Common myeloid progenitor, CD34-positive (primary cell): ENCODE measurements around the gene CACNA2D2.

Experiments
- CTCF ChIA-PET: fragments of 350-600 bp; sonication (Branson Sonifier 250); formaldehyde crosslinking; loops from one replicate; lab custom pipeline; 2021; ENCODE audit warnings: antibody characterized with exemption; lab: Charles Lee
- POLR2A ChIA-PET: fragments of 350-600 bp; sonication (Branson Sonifier 250); formaldehyde crosslinking; loops from one replicate; lab custom pipeline; 2021; ENCODE audit warnings: antibody characterized with exemption; lab: Charles Lee
- DNase-seq, 3 donors: peaks; one replicate each; pipeline versions ENCODE4 v3.0.0 to v3.0.0-alpha.2; 2013
- H3K27ac ChIP-seq, 2 experiments: 1 replicate in 1 of 2; 2 replicates in 1 of 2; pipeline ENCODE4 v1.7.0; 2013; ENCODE audit warnings: inconsistent platforms in 2 of 2, low read length in 2 of 2, mild to moderate bottlenecking in 2 of 2, low read depth in 1 of 2, moderate library complexity in 1 of 2; ENCODE audit not compliant: severe bottlenecking in 2 of 2, insufficient read depth in 1 of 2, poor library complexity in 1 of 2
- H3K27me3 ChIP-seq, 5 experiments: replicated peaks in 2 of 5; 1 replicate in 3 of 5; 2 replicates in 2 of 5; pipeline versions ENCODE4 v1.6.1 to v1.7.0; 2013; ENCODE audit warnings: low read length in 4 of 5, mild to moderate bottlenecking in 2 of 5, moderate library complexity in 2 of 5, inconsistent platforms in 1 of 5; ENCODE audit not compliant: insufficient read depth in 5 of 5, control insufficient read depth in 4 of 5
- H3K36me3 ChIP-seq, 4 experiments: 1 replicate in 2 of 4; 2 replicates in 2 of 4; pipeline versions ENCODE4 v1.6.1 to v1.7.0; 2013; ENCODE audit warnings: low read length in 3 of 4, control low read depth in 1 of 4, mild to moderate bottlenecking in 1 of 4; ENCODE audit not compliant: control insufficient read depth in 4 of 4, insufficient read depth in 4 of 4
- H3K4me1 ChIP-seq, 4 experiments: 1 replicate in 3 of 4; 2 replicates in 1 of 4; pipeline versions ENCODE4 v1.6.1 to v1.7.1; 2013; ENCODE audit warnings: low read length in 3 of 4, mild to moderate bottlenecking in 3 of 4, control low read depth in 1 of 4, inconsistent platforms in 1 of 4, moderate library complexity in 1 of 4; ENCODE audit not compliant: control insufficient read depth in 4 of 4, insufficient read depth in 4 of 4; ENCODE audit errors: control extremely low read depth in 1 of 4
- H3K4me3 ChIP-seq, 7 experiments: 1 replicate in 4 of 7; 2 replicates in 3 of 7; pipeline versions ENCODE4 v1.5.1 to v1.7.0; 2013; ENCODE audit warnings: mild to moderate bottlenecking in 7 of 7, low read length in 6 of 7, moderate library complexity in 6 of 7, inconsistent platforms in 2 of 7, low read depth in 2 of 7, control low read depth in 1 of 7; ENCODE audit not compliant: insufficient read depth in 4 of 7, control insufficient read depth in 1 of 7; ENCODE audit errors: extremely low read depth in 1 of 7
- H3K9me3 ChIP-seq, 5 experiments: 1 replicate in 4 of 5; 2 replicates in 1 of 5; pipeline versions ENCODE4 v1.6.1 to v1.7.1; 2013; ENCODE audit warnings: low read length in 4 of 5, mild to moderate bottlenecking in 2 of 5, inconsistent platforms in 1 of 5, low read depth in 1 of 5, moderate library complexity in 1 of 5; ENCODE audit not compliant: control insufficient read depth in 4 of 5, insufficient read depth in 2 of 5; ENCODE audit errors: control extremely low read depth in 1 of 5
- WGBS: methylation state at CpG from one replicate; pipeline ENCODE4 v1.1.5; 2013; ENCODE audit not compliant: insufficient coverage; 5-methylcytosine and 5-hydroxymethylcytosine counted together

CACNA2D2 gene

DNA sequence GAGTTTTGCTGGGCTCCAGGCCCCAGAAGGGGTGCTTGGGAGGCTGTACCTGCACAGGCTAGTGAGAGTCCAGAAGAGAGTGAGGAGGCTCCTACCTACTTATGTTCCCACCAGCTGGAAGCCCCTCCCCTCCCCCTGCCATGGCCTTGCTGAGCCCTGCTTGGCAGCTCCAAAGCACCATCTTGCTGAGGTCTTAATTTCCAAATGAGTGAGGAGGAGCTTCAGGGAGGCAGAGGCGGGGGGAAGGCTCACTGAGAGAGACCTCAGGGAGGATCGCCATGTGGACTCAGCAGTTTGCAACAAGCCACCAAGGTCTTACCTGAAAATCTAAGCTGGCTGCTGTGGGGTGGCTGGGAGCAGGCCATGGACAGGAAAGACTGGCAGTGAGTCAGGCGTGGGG lies 8.7 kb upstream of the CACNA2D2 start:
- 100% methylated on average over 2 of the region's 3 CpGs for WGBS
- Histone ChIP-seq H3K4me1 (peaks cover 9 to 25% (median 21%) of the 10 kb centered on the region in 4 experiments), H3K4me3 (no peak overlapping the region), H3K27me3 (peaks cover 0 to 4% (median 0%) of the 10 kb centered on the region in 5 experiments), H3K27ac (no peak overlapping the region), H3K36me3 (no peaks in the 10 kb centered on the region), H3K9me3 (no peaks in the 10 kb centered on the region)
- no peak for DNase-seq
- ChIA-PET POLR2A (no interaction called here), CTCF (interaction anchor here (0.6 to 1.3 kb wide), 2 partner anchors 10 to 85 kb away, joined by 3 read pairs; no protein-coding TSS in a partner anchor)

DNA sequence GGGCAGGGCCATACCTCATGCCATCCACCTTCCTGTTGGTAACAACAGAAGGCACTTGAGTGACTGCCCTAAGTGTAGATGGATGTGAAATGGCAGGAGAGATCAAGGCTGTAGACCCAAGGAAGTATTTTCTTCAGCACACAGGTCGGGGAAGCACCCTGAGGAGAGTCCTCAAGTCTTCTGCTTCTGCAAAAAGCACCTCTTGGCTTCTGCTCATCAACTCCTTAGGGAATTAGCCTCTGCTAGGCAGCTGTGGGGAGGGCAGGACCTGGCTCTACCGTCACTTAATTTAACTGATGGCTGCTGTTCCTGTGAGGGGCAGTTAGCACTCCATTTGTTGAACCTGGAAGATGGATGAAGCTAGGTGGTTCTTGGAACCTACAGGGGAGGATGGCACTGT lies 6.9 kb upstream of the CACNA2D2 start:
- Histone ChIP-seq H3K9me3 (no peaks in the 10 kb centered on the region), H3K27ac (no peak overlapping the region), H3K27me3 (peaks cover 0 to 4% (median 0%) of the 10 kb centered on the region in 5 experiments), H3K36me3 (no peaks in the 10 kb centered on the region), H3K4me3 (no peak overlapping the region), H3K4me1 (peaks cover 4 to 10% (median 6%) of the 10 kb centered on the region in 4 experiments)
- DNase-seq = no peak
- WGBS = 94% methylated on average over 2 of the region's 2 CpGs
- CTCF ChIA-PET = interaction anchor here (0.8 to 1.1 kb wide), 2 partner anchors 12 to 32 kb away, joined by 3 read pairs; no protein-coding TSS in a partner anchor
- POLR2A ChIA-PET = no interaction called here

DNA sequence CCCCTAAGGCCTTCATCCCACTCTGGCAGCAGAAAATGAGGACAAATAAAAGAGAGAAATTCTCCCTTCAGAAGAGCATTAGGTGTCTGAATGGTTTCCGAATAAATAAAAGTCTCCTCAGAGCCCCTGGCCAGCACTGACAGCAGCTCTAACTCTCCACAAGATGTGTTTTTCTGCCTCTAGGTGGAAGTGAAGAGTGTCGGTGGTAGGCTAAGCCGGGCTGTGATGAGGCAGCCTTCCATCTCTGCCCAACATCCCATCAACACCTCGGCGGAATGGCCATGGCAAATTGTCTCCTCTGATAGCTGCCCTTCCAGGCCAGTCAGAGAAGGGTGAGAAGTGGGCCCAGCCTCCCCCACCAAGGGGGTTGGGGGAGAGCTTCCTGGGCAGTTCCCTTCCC lies 6.3 kb upstream of the CACNA2D2 start:
- DNase-seq = no peak
- H3K27ac ChIP-seq = no peak overlapping the region
- ChIA-PET CTCF (interaction anchor here (1.1 kb wide), 1 partner anchor 13 kb away, joined by 3 read pairs; no protein-coding TSS in a partner anchor), POLR2A (interaction anchor here (0.7 kb wide), 1 partner anchor 30 kb away, joined by 3 read pairs; no protein-coding TSS in a partner anchor)
- peaks cover 0 to 4% (median 0%) of the 10 kb centered on the region in 5 experiments for H3K27me3 ChIP-seq
- no peaks in the 10 kb centered on the region for H3K9me3 ChIP-seq
- 89% methylated on average over 3 of the region's 5 CpGs for WGBS
- H3K4me1 ChIP-seq = peaks cover 0 to 5% (median under 1%) of the 10 kb centered on the region in 4 experiments
- H3K4me3 ChIP-seq = no peak overlapping the region
- no peaks in the 10 kb centered on the region for H3K36me3 ChIP-seq

DNA sequence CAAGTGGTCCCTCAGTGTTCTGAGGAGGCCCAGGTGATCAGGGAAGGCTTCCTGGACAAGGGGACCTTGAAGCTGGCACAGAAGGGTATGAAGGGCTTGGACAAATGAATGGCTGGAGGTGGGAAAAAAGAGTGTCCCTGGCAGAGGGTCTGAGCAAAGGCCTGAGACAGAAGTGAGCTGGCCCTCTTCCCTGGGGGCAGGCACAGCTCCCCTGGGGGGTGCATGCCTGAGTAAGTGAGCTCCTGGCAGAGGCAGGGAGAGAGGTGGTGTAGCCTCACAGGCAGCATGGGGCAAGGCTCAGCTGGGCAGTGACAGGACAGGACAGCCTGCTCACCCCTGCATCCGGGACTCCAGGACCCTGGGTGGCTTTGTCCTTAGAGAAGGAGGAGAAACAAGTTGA lies 5.4 kb upstream of the CACNA2D2 start:
- H3K4me1 ChIP-seq = peaks cover 0 to 10% (median 5%) of the 10 kb centered on the region in 4 experiments
- H3K27me3 ChIP-seq = peaks cover 0 to 4% (median 0%) of the 10 kb centered on the region in 5 experiments
- POLR2A ChIA-PET = no interaction called here
- DNase-seq = no peak
- H3K9me3 ChIP-seq = no peaks in the 10 kb centered on the region
- no peaks in the 10 kb centered on the region for H3K36me3 ChIP-seq
- no peak overlapping the region for H3K27ac ChIP-seq
- no peak overlapping the region for H3K4me3 ChIP-seq
- CTCF ChIA-PET = interaction anchor here (0.9 to 1.4 kb wide), 3 partner anchors 9 to 122 kb away, joined by 3 to 5 read pairs (median 4); no protein-coding TSS in a partner anchor
- WGBS = no CpG with 5 or more reads among the region's 1 CpG

DNA sequence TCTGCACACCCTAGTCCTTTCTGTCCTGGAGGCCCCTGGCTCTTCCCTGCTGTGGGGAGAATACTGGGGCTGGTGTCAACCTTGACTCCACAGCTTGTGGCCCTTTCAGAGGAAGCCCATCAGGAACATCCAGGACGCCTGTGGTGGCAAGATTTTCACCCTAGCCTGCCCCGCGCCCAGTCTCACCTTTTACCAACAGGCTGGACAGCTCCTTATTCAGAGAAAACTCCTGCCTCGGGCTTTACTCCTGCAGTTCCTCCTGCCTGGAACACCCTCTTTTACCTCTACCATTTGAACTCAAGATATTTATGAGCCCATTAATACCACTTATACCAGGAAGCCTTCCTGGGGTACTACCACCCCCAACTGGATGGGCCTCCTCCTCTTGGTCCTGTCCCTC lies 2.7 kb upstream of the CACNA2D2 start:
- 100% methylated on average over 4 of the region's 4 CpGs for WGBS
- H3K27ac ChIP-seq = no peak overlapping the region
- peaks cover 0 to 18% (median 15%) of the 10 kb centered on the region in 5 experiments for H3K27me3 ChIP-seq
- H3K36me3 ChIP-seq = no peaks in the 10 kb centered on the region
- no peak for DNase-seq
- H3K4me1 ChIP-seq = peaks cover 0 to 24% (median 16%) of the 10 kb centered on the region in 4 experiments
- no peak overlapping the region for H3K4me3 ChIP-seq
- CTCF ChIA-PET = interaction anchor here (1.2 kb wide), 1 partner anchor 11 kb away, joined by 3 read pairs; no protein-coding TSS in a partner anchor
- POLR2A ChIA-PET = interaction anchor here (0.6 kb wide), 1 partner anchor 12 kb away, joined by 4 read pairs; no protein-coding TSS in a partner anchor
- H3K9me3 ChIP-seq = no peaks in the 10 kb centered on the region

DNA sequence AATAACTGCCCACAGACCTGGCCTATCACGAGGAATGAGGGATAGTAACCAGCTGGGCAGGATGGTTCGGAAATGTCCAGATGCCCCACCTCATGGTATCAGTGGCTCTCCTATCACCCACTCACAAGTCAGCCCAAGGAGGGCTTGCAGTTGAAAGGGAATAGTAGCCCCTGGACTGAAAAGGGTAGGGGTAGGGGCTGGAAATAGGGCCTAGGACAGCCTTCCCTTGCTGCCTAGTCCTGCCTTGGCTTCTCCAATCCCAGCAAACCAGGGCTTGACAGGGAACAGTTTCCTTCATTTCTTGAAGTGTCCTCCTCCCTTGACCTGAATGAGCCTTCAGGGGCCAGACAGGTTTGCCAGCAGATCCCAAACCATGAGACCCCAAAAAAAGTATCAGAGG lies 1.2 kb upstream of the CACNA2D2 start:
- Histone ChIP-seq H3K27me3 (peaks cover 0 to 31% (median 20%) of the 10 kb centered on the region in 5 experiments), H3K36me3 (no peaks in the 10 kb centered on the region), H3K9me3 (no peaks in the 10 kb centered on the region), H3K4me1 (peaks cover 0 to 24% (median 16%) of the 10 kb centered on the region in 4 experiments), H3K27ac (no peak overlapping the region), H3K4me3 (no peak overlapping the region)
- POLR2A ChIA-PET = no interaction called here
- WGBS = no CpG with 5 or more reads among the region's 2 CpGs
- CTCF ChIA-PET = interaction anchor here (1.3 to 2.6 kb wide), 3 partner anchors 38 to 68 kb away, joined by 4 to 6 read pairs (median 6); no protein-coding TSS in a partner anchor
- DNase-seq = no peak
